ENCODE measurements around the gene PCDHB14. TPM values are rescaled to one million over a fixed set of nuclear protein-coding genes. Genes with fewer than 3 reads are reported as not detected.
A peak's percentile ranks its signal among the peaks of the same experiment; 100 is the strongest.
"Not testable (repeated sequence)": the region's sequence is repeated elsewhere in the genome, so short reads cannot be mapped to it uniquely, and the experiment has no call there.

Gene PCDHB14
- total RNA-seq, result 10.6 TPM

- H3K27me3 ChIP-seq, result no peaks in the 10 kb centered on the region
- H3K36me3 ChIP-seq, result peaks cover 0 to 7% of the 10 kb centered on the region in 2 donors
- no peaks in the 10 kb centered on the region for H3K4me1 ChIP-seq
- no peak for TF ChIP-seq CTCF (IDR thresholded peaks at IDR 0.05)
- DNase-seq (ENCODE audit: low spot score in 2 of 2), result no peak
- no peak within 1 kb of the TSS for H3K27ac ChIP-seq
- intact Hi-C loops (cut with DNase I), result no loop called here
- peak within 1 kb of the TSS; percentile 22 to 43 for H3K4me3 ChIP-seq
- peaks cover 73 to 98% of the 10 kb centered on the region in 2 donors for H3K9me3 ChIP-seq
Observed at GRCh38 chr5:141223112-141223783, at the start of gene PCDHB14. PCDHB14 (plus strand) TSS chr5:141223343; CDS start chr5:141223506, 163 bp downstream.

- not testable (repeated sequence) for H3K4me1 ChIP-seq
Observed at GRCh38 chr5:141174291-141175104, 48.6 kb upstream of the PCDHB14 start.

GRCh38 chr5:141175933-141176332, 47.2 kb upstream of the PCDHB14 start:
- Histone ChIP-seq H3K27me3 (no peaks in the 10 kb centered on the region), H3K27ac (no peak overlapping the region), H3K4me1 (no peaks in the 10 kb centered on the region), H3K36me3 (no peaks in the 10 kb centered on the region), H3K4me3 (no peak overlapping the region), H3K9me3 (peaks cover 17 to 76% of the 10 kb centered on the region in 2 donors)
- no peak for DNase-seq (ENCODE audit: low spot score in 2 of 2)
- TF ChIP-seq CTCF (IDR thresholded peaks at IDR 0.05), result no peak
- intact Hi-C loops (cut with DNase I), result no loop called here

More at GRCh38 chr5:141174291-141175104, 48.6 kb upstream of the PCDHB14 start:
- H3K36me3 ChIP-seq; intact Hi-C loops (cut with DNase I); H3K27ac ChIP-seq; DNase-seq (ENCODE audit: low spot score in 2 of 2); H3K4me3 ChIP-seq; H3K27me3 ChIP-seq: not testable (repeated sequence)
- peaks cover 17 to 82% of the 10 kb centered on the region in 2 donors for H3K9me3 ChIP-seq

GRCh38 chr5:141177577-141178191, 45.5 kb upstream of the PCDHB14 start, which contains the start of gene PCDHB8:
PCDHB8 (plus strand) TSS chr5:141177790; CDS start chr5:141178035, 245 bp downstream.
- H3K9me3 ChIP-seq, result peaks cover 17 to 77% of the 10 kb centered on the region in 2 donors
- H3K36me3 ChIP-seq; DNase-seq (ENCODE audit: low spot score in 2 of 2); H3K4me3 ChIP-seq; H3K27ac ChIP-seq; H3K4me1 ChIP-seq; intact Hi-C loops (cut with DNase I); H3K27me3 ChIP-seq: not testable (repeated sequence)

GRCh38 chr5:141179371-141179770, 43.8 kb upstream of the PCDHB14 start:
- peak overlapping the region in 1 of 2 donors; percentile 8 for H3K4me3 ChIP-seq
- H3K27me3 ChIP-seq; DNase-seq (ENCODE audit: low spot score in 2 of 2); H3K27ac ChIP-seq; H3K36me3 ChIP-seq; H3K4me1 ChIP-seq; intact Hi-C loops (cut with DNase I): not testable (repeated sequence)
- peaks cover 27 to 75% of the 10 kb centered on the region in 2 donors for H3K9me3 ChIP-seq

GRCh38 chr5:141179876-141180275, 43.3 kb upstream of the PCDHB14 start:
- DNase-seq (ENCODE audit: low spot score in 2 of 2); H3K36me3 ChIP-seq; H3K4me3 ChIP-seq; H3K27ac ChIP-seq; intact Hi-C loops (cut with DNase I); H3K27me3 ChIP-seq; H3K4me1 ChIP-seq: not testable (repeated sequence)
- H3K9me3 ChIP-seq, result peaks cover 27 to 75% of the 10 kb centered on the region in 2 donors

GRCh38 chr5:141180313-141180712, 42.8 kb upstream of the PCDHB14 start:
- TF ChIP-seq CTCF (IDR thresholded peaks at IDR 0.05), result no peak
- no peak for DNase-seq (ENCODE audit: low spot score in 2 of 2)
- Histone ChIP-seq H3K9me3 (peaks cover 30 to 75% of the 10 kb centered on the region in 2 donors), H3K4me1 (no peaks in the 10 kb centered on the region), H3K36me3 (no peaks in the 10 kb centered on the region), H3K27ac (no peak overlapping the region), H3K4me3 (no peak overlapping the region), H3K27me3 (no peaks in the 10 kb centered on the region)
- intact Hi-C loops (cut with DNase I), result no loop called here
